ENCODE results near the gene SLIT1. TPM values are rescaled to one million over a fixed set of nuclear protein-coding genes. Genes with fewer than 3 reads are reported as not detected.

Gene SLIT1
- polyA plus RNA-seq, 1 donor (not counting 4 experiments of a cell fraction or from before 2014, with no cell fraction given), result 0.01 TPM

DNA sequence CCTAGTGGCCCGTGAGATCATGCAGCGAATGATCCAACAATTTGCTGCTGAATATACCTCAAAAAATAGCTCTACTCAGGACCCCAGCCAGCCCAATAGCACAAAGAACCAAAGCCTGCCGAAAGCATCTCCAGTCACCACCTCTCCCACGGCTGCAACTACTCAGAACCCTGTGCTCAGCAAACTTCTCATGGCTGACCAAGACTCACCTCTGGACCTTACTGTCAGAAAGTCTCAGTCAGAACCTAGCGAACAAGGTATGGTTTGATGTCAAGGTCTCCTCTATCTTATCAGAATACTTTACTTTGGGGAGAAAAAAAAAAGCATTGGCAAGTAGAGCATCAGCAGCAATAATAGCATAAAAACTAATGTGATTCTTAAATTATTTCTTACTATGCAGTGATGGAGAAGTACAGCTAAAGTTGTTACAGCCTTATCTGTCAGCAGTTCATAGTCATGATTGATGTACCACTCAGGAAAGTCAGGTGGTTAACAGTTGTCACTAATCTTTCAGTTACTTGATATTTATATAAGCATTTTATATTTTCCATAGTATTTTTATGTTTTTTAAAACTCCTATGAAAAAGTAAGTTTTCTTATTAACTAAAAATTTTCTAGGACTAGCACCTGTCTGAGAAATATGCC lies 236.6 kb downstream of the SLIT1 start:
- no peak overlapping the region for H3K4me3 ChIP-seq (ENCODE audit: control insufficient read depth in 2 of 3, extremely low read depth in 1 of 3, insufficient read depth in 2 of 3, low read depth in 1 of 3, low read length in 3 of 3)
- H3K4me2 ChIP-seq (ENCODE audit: control insufficient read depth, extremely low read depth, insufficient read depth, low read depth, low read length), result no peak overlapping the region
- H3K4me1 ChIP-seq (ENCODE audit: control insufficient read depth, extremely low read depth, insufficient read depth, low read length), result no peaks in the 10 kb centered on the region
- DNase-seq (ENCODE audit: low read depth, low spot score) (no peak), FAIRE-seq (no peak)
- H3K27me3 ChIP-seq (ENCODE audit: control insufficient read depth, extremely low read depth, insufficient read depth, low read length), result no peaks in the 10 kb centered on the region
- TF ChIP-seq, protein P1, sequence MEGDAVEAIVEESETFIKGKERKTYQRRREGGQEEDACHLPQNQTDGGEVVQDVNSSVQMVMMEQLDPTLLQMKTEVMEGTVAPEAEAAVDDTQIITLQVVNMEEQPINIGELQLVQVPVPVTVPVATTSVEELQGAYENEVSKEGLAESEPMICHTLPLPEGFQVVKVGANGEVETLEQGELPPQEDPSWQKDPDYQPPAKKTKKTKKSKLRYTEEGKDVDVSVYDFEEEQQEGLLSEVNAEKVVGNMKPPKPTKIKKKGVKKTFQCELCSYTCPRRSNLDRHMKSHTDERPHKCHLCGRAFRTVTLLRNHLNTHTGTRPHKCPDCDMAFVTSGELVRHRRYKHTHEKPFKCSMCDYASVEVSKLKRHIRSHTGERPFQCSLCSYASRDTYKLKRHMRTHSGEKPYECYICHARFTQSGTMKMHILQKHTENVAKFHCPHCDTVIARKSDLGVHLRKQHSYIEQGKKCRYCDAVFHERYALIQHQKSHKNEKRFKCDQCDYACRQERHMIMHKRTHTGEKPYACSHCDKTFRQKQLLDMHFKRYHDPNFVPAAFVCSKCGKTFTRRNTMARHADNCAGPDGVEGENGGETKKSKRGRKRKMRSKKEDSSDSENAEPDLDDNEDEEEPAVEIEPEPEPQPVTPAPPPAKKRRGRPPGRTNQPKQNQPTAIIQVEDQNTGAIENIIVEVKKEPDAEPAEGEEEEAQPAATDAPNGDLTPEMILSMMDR (optimal IDR thresholded peaks at IDR 0.05 in 1 of 3, IDR thresholded peaks at IDR 0.05 in 1 of 3, conservative IDR thresholded peaks at IDR 0.05 in 1 of 3; ENCODE audit: extremely low read depth in 1 of 3, insufficient read depth in 2 of 3, low read length in 3 of 3), result no peak
- TF ChIP-seq EZH2 (IDR thresholded peaks at IDR 0.05; ENCODE audit: low read length), result no peak
- no peak overlapping the region for H2AFZ ChIP-seq (ENCODE audit: control insufficient read depth, low read length)
- no peak overlapping the region for H3K9ac ChIP-seq (ENCODE audit: control insufficient read depth, extremely low read depth, insufficient read depth, low read length)
- no peaks in the 10 kb centered on the region for H4K20me1 ChIP-seq (ENCODE audit: control insufficient read depth, extremely low read depth, insufficient read depth, low read length)
- no peaks in the 10 kb centered on the region for H3K9me1 ChIP-seq (ENCODE audit: control insufficient read depth, extremely low read depth, insufficient read depth, low read length)
- dilution Hi-C loops (cut with MboI; ENCODE audit: extremely low pct_ligation_motif_present, low sequenced_read_pairs), result no loop called here
- no peaks in the 10 kb centered on the region for H3K79me2 ChIP-seq (ENCODE audit: control insufficient read depth, insufficient read depth, low read length)
- no peaks in the 10 kb centered on the region for H3K9me3 ChIP-seq (ENCODE audit: control insufficient read depth, low read depth, low read length)
- H3K27ac ChIP-seq (ENCODE audit: control insufficient read depth, insufficient read depth, low read length), result no peak overlapping the region
- H3K36me3 ChIP-seq (ENCODE audit: control insufficient read depth in 2 of 2, extremely low read depth in 1 of 2, insufficient read depth in 2 of 2, low read length in 2 of 2), result peaks cover 0 to 1% of the 10 kb centered on the region in 2 experiments

Other genes starting within 250 kb of the SLIT1 start
- gene ARHGAP19, start 106.7 kb upstream of the SLIT1 start, polyA plus RNA-seq, result 2.9 to 7.5 TPM (median 5.0 TPM) in 3 replicates
- 0.34 to 0.79 TPM (median 0.50 TPM) in 3 replicates for gene FRAT1, start 133.3 kb upstream of the SLIT1 start, polyA plus RNA-seq
- gene FRAT2, start 148.8 kb upstream of the SLIT1 start, polyA plus RNA-seq, result 3.8 to 5.5 TPM (median 5.0 TPM) in 3 replicates
- gene RRP12, start 215.4 kb upstream of the SLIT1 start, polyA plus RNA-seq, result 11.1 to 17.5 TPM (median 14.8 TPM) in 3 replicates
- gene PGAM1, start 240.2 kb upstream of the SLIT1 start, polyA plus RNA-seq, result 602 to 706 TPM (median 624 TPM) in 3 replicates

Measured in keratinocyte (primary cell).